GM18873 (cell line): ENCODE measurements around the gene RIC1.
"Not testable (repeated sequence)": the region's sequence is repeated elsewhere in the genome, so short reads cannot be mapped to it uniquely, and the experiment has no call there.

Experiments used
- ATAC-seq: cut with Tn5 transposase; IDR thresholded peaks from one replicate; pipeline ENCODE4 v1.9.1; 2021; ENCODE audit warnings: mild to moderate bottlenecking, moderate library complexity, moderate number of reproducible peaks; ENCODE audit not compliant: unreplicated experiment, low FRiP score

Gene RIC1

GRCh38 chr9:5667391-5667790 is 38.5 kb downstream of the RIC1 start:
- no peak for ATAC-seq

GRCh38 chr9:5670079-5670478 is 41.2 kb downstream of the RIC1 start:
- no peak for ATAC-seq

- ATAC-seq = no peak
These were observed 42.9 kb downstream of the RIC1 start for GRCh38 chr9:5671711-5672353.

DNA sequence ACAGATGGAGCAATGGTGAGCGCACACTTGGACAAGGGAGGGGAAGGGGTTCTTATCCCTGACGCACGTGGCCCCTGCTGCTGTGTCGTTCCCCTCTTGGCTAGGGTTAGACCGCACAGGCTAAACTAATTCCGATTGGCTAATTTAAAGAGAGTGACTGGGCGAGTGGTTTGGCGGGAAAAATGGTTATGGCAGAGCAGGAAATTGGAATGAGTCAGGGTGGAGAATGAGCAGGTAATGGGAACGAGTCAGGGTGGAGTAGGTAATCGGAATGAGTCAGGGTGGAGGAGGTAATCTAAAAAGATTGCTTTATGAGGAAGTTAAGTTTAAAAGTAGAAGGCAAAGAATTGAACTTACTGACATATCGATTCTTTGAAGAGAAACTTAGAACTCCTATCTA is 46.1 kb downstream of the RIC1 start:
- ATAC-seq = not testable (repeated sequence)

GRCh38 chr9:5683591-5683990 is 54.7 kb downstream of the RIC1 start:
- ATAC-seq = not testable (repeated sequence)

- ATAC-seq = no peak
These were observed 55.2 kb downstream of the RIC1 start for GRCh38 chr9:5684101-5684500.

DNA sequence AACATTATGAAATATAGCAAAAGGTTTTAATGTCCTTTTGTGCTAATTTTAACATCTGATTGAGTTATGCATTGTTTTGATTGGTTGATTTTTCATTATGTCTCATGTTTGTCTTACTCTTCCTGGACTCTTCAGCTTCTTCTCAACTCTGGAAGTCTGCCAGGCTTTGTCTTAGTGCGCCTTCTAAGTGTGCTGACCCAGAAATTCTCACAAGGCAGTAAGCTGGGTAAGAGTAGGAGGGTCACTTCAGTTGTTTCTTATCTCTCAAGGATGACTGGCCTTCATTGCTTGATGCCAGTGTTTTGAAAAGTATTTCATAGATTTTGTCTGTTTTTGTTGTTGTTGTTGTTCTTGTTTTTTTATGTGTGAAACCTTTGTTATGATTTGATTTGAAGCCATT is 59.2 kb downstream of the RIC1 start:
- ATAC-seq = no peak

GRCh38 chr9:5690278-5690677 is 61.4 kb downstream of the RIC1 start:
- ATAC-seq = no peak

- no peak for ATAC-seq
These were observed 67.0 kb downstream of the RIC1 start for GRCh38 chr9:5695860-5696259.

GRCh38 chr9:5696884-5697283 is 68.0 kb downstream of the RIC1 start:
- no peak for ATAC-seq

- ATAC-seq = no peak
These were observed 69.1 kb downstream of the RIC1 start for GRCh38 chr9:5698004-5698403.

DNA sequence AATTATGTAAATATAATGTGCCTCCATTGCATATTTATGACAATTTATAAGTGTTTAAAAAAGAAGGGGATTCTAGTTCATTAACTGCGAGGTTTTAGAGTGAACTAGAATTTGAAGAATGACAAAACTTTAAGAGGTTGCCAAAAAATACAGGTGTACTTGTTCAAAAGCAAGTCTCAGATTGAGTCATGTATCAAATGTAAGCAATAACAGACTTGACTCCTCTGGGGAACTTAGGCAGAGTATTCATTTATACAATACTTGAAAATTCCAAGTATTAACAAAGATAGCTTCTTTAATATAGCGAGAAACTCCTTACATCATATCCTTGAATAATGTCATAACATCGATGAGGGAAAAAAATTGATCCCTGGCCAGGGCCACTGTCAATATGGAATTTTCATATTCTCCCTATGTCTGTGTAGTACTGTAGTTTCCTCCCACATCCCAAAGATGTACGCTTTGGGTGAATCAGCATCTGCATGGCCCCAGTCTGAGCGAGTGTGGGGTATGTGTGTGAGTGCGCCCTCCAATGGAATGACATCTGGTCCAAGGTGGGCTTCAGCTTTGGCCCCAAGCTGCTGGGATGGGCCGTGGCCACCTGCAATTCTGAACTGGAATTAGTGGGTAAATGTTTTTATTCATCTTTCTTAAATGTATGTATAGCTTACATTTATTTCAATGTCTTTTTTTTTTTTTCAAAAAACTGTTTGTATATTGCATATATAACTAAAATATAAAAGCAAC is 70.1 kb downstream of the RIC1 start:
- no peak for ATAC-seq

DNA sequence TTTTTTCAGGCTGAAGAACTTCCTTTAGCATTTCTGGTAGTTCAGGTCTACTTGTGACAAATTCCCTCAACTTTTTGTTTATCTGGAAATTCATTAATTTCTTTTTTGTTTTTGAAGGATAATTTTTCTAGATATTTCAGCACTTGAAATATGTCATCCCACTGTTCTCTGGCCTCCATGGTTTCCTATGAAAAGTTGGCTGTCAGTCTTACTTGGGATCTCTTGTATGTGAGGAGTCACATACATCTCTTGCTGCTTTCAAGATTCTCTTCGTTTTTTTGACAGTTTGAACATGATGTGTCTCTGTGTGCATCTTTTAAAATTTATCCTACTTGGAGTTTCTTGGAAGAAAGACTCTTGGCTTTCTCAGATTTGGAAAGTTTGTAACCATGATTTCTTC is 79.5 kb downstream of the RIC1 start:
- ATAC-seq = no peak

GRCh38 chr9:5712651-5713390 is 83.9 kb downstream of the RIC1 start:
- no peak for ATAC-seq

- no peak for ATAC-seq
These were observed 85.8 kb downstream of the RIC1 start for GRCh38 chr9:5714501-5715401.

GRCh38 chr9:5715548-5716127 is 86.7 kb downstream of the RIC1 start:
- no peak for ATAC-seq

DNA sequence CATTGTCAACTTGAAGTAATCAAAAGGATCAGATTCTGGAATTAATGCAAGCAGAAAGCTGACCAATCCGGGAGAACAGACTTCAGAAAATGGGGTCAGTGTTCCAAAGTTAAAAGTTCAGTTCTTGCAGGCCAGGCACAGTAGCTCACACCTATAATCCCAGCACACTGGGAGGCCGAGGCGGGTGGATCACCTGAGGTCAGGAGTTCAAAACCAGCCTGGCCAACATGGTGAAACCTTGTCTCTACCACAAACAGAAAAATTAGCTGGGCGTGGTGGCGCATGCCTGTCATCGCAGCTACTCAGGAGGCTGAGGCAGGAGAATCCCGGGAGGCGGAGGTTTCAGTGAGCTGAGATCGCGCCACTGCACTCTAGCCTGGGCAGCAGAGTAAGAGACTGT is 88.5 kb downstream of the RIC1 start:
- ATAC-seq = not testable (repeated sequence)

DNA sequence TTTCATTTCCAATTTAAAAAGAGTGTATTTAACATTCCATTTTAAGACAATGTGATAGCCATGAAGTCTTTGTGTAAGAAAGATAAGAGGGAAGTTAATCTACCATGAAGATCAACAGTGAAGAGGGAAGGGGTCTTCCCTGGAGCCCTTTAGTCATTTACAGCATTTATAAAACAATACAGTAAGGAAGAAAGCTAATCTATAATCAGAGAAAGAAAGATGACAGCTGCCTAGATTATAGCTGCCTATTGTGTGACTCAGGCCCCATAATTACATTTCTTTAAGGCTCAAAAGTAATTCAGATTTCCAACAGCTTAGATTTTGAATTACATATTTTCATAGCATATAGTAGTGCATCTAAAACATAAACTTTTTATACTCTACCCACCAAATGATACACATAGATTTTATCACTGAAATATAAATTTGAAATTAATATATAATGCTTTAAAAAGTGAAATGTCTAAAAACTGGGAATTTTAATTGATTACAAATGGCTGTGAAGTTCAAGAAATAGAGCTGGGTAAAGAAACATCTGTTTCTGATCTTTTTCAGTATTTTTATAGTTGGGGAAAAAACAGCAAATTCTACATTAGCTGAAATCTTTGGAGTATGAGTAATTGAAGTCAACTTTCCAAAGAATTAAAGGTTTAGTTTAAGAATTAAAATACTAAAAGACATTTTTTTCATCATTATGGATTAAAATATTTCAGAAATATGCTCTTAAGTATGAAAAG is 89.6 kb downstream of the RIC1 start:
- ATAC-seq = no peak

DNA sequence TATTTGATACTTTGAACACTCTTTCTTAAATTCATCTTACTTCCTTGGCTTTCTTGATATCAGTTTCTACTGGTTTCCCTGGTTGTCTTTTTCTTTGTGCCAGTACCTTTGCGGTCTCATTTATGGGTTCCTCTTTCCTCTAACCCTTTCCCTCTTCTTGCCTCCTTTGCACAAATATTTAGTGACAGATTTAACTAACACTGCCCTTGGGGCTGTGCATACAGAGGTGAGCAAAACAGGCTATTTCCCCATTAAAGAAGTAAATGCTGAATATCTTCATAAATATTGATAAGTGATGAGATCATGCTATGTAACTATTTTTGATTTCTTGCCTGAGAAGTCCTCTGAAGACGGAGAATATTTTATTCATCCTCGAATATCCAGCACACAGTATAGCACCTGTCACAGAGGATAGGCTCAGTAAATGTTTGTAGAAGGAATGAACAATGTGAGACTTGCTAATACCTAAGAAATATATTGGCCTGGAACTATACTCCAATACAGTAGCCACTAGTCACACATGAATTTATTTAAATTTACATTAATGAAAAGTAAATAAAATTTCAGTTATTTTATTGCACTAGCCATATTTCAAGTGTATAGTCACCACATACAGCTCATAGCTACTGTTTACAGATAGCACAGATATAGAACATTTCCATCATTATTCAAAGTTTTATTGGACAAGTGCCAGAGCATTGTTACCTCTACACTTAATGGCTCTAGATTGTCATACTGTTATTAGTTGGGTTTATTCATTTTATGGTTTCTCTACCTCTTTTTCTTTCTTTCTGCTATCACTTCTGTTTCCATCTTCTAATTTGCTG is 90.4 kb downstream of the RIC1 start:
- no peak for ATAC-seq
